Activated naive CD4-positive, alpha-beta T cell (primary cell): ENCODE measurements around the gene RPL19.
"Not testable (repeated sequence)": the region's sequence is repeated elsewhere in the genome, so short reads cannot be mapped to it uniquely, and the experiment has no call there.

Experiments used
- DNase-seq, 4 experiments: peaks; one replicate each; lab custom pipeline; 2025; lab: John Stamatoyannopoulos, UW

RPL19 gene

DNA sequence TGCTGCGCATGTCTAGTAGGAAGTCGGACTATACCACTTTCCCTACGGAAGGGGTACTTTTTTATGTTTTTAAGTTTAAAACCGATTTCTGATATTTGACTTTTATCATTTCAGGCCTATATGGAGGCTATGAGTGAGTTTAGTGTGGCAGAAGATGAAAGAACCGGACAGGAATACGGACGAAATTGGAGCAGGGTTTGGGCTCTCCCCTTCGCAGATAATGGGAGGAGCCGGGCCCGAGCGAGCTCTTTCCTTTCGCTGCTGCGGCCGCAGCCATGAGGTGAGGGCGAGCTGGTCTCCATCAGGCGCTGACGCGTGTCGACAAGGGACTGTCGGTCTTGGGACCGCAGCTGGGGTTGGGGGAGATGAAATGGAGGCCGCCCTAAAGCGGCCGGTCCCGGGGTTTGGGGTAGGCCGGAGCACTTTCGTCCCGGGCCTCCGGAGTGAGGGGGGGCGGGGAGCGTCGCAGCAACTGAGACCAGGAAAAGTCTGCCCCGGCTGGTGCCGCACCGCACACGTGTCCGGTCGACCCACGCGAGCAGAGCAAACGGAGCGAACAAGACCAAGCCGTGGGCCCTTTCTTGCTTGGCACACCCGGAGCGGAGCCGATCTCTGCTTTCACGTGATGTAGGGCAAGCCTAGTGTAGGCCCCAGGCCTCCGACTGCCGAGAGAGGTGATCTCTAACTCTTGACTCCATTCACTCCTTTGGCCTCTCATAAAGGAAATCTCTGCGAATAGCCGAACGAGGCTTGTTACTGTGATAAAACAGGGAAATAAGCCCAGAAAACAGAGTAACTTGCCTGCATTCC, at the start of gene RPL19:
TSS of gene RPL19 (plus strand) at position 214 of the 810 bp plus-strand sequence. CDS start at position 276, 62 bp downstream.
- DNase-seq: peak; percentile 50 to 71 (median 66)

- DNase-seq: no peak
These were observed 49.3 kb upstream of the RPL19 start for GRCh38 chr17:39150795-39151149.

GRCh38 chr17:39151150-39151942, 48.7 kb upstream of the RPL19 start, which contains the start of gene PLXDC1:
TSS of gene PLXDC1 (minus strand) at chr17:39151637. CDS start at chr17:39151437, 200 bp downstream.
- DNase-seq: peak in 1 of 4 experiments; percentile 9

DNA sequence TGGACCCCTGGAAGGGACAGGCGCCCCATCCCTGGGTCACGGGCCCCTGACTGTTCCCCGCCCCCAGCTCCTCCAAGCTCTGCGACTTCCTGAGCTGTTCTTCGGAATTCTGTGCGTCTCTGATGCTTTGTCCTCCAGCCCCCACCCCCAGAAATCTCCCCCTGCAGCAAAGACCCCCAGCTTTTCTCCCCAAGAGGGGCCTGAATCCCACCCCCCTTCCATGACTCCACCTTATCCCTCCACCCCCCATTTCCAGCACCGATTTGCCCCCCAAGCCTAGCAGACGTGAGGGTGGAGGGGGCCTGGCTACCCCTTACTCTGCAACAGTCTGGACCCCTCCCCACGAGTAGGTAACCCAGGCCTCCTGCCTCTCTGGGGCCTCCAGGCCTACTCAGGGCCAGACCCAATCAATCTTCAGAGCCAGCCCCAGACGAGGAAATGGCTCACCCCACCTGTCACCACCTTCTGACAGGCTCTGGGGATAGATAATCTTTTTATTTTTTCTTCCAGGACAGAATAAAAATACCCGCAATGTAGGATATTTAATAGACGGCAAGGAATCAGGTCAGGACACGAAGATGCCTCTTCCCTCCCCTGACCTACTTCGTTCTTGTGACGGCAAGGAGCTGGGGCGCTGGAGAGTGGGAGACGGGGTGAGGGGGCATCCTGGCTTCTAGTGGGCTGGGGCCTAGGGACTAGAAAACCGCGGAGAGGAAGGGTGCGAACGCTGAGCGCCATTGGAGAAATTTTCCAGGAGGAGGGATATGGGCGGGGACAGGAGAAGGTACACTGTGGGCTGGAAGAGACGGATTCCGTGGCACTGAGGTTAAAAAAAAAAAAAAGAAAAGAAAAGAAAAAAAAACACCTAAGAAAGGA, 47.9 kb upstream of the RPL19 start:
- peak in 2 of 4 experiments; percentile 22 to 25 for DNase-seq

- peak; percentile 92 to 97 (median 96) for DNase-seq
These were observed 46.5 kb upstream of the RPL19 start for GRCh38 chr17:39153599-39154051.

- no peak for DNase-seq
These were observed 44.4 kb upstream of the RPL19 start for GRCh38 chr17:39155654-39156053.

GRCh38 chr17:39156491-39156890, 43.6 kb upstream of the RPL19 start:
- no peak for DNase-seq

- DNase-seq: no peak
These were observed 41.5 kb upstream of the RPL19 start for GRCh38 chr17:39158623-39159022.

- no peak for DNase-seq
These were observed 38.1 kb upstream of the RPL19 start for GRCh38 chr17:39161962-39162361.

DNA sequence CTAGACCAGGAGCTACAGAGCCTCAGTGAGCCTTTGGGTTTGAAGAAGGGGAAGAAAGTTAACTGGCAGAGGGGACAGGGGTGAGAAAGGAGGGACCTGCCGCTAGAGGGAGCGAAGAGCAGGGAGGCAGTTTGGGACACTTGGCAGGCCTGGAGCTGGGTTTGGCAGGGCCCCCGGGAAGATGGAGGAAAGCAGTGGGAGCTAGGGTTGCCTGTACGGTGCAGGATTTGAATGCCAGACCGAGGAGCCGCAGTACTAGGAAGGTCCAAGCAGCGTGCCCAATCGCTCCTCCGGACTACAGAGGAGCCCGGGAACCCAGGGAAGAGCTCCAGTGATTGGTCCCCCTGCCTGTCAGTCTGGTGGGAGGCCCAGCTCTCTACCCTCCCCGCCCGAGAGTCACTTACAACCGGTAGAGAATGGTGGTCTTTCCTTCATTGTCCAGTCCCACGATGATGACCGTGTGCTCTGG, 35.4 kb upstream of the RPL19 start:
- peak; percentile 33 to 67 (median 50) for DNase-seq

- DNase-seq: no peak
These were observed 34.8 kb upstream of the RPL19 start for GRCh38 chr17:39165178-39165840.

GRCh38 chr17:39165841-39166349, 34.2 kb upstream of the RPL19 start, which contains the start of gene ARL5C:
TSS of gene ARL5C (minus strand) at chr17:39166161. CDS start at chr17:39165760, 401 bp downstream.
- no peak for DNase-seq

DNA sequence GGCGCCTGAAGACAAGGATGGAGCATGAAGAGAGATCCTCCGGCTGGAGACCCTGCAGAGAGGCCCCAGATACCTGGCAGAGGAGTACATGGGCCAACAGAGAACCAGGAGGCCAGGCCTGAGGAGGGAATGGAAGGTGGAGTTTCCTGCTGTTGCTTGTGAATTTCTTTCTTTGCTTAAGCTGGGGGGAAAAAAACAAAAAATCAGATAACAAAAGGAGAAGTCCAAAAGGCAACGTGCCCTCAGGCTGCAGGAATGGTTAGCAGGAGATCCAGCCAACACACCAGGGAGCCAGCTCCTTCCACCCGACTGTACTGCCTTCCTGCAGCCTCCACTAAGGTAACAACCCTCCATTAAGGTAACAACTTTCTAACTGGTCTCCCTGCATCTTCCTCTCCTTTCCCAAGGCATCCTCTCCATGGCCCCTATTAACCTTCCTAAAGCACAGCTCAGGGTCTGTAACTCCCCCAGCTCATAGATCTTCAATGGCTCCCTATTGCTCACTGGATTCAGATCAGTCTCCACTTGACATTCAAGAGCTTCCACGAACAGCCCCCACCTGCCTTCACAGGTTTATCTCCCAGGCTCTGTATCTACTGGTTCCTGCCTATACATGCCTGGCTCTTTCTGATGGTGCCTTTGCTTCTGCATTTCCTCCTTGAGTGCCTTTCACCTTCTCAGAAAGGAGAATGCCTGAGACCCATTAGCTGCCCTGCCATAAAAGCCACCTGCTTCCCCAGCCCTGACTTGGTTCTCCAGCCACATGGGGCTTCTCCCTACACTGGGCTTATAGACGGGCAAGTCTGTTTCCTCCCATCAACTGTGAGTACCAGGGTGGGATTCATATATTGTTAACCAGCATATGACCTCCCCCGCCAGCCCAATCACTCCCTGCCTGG, 33.4 kb upstream of the RPL19 start:
- DNase-seq: no peak

GRCh38 chr17:39167476-39167875, 32.6 kb upstream of the RPL19 start:
- no peak for DNase-seq

DNA sequence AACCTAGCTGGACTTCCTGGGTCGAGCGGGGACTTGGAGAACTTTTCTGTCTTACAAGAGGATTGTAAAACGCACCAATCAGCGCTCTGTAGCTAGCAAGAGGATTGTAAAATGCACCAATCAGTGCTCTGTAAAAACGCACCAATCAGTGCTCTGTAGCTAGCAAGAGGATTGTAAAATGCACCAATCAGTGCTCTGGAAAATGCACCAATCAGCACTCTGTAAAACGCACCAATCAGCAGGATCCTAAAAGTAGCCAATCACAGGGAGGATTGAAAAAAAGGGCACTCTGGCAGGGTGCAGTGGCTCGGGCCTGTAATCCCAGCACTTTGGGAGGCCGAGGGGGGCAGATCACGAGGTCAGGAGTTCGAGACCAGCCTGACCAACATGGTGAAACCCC, 31.6 kb upstream of the RPL19 start:
- DNase-seq: not testable (repeated sequence)

GRCh38 chr17:39169101-39169500, 31.0 kb upstream of the RPL19 start:
- DNase-seq: no peak

GRCh38 chr17:39169518-39169917, 30.6 kb upstream of the RPL19 start:
- DNase-seq: no peak

GRCh38 chr17:39170109-39170508, 30.0 kb upstream of the RPL19 start:
- DNase-seq: no peak

GRCh38 chr17:39170558-39170957, 29.5 kb upstream of the RPL19 start:
- DNase-seq: no peak

DNA sequence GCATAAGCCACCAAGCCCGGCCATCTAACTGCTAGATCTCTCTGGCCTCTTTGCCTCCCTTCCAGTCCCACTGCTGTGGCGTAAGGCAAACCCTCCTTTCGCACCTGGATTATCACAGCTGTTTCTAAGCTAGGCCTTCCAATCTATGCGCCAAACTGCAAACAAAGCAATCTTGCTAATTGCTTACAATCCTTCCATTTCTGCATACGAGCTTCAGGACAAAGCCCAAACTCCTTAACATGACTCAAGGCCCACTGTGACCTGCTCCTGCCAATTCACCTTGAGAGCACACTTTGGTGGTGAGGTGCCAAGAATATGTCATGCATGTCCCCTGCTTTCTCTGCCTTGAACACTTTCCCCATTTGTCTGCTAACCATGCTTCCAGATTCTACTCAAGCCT, 28.1 kb upstream of the RPL19 start:
- DNase-seq: no peak
